PC-9 (cell line): ENCODE data around the gene CNP. TPM values are rescaled to one million over a fixed set of nuclear protein-coding genes. Genes with fewer than 3 reads are reported as not detected.
"Not testable (repeated sequence)": the region's sequence is repeated elsewhere in the genome, so short reads cannot be mapped to it uniquely, and the experiment has no call there.

Experiments
- BruUV-seq: library from RNA; stranded (reverse); fragments of 400-500 nt; replicated peaks from 2 replicates; lab custom pipeline; 2021; lab: Mats Ljungman, UMichigan
- CTCF ChIA-PET: fragments of 300-600 bp; sonication (Branson Sonifier 250); formaldehyde crosslinking; loops from one replicate; lab custom pipeline; 2022; ENCODE audit warnings: antibody characterized with exemption; lab: Charles Lee
- POLR2A ChIA-PET: fragments of 300-600 bp; sonication (Branson Sonifier 250); formaldehyde crosslinking; loops from one replicate; lab custom pipeline; 2022; ENCODE audit warnings: antibody characterized with exemption; ENCODE audit not compliant: unreplicated experiment; lab: Charles Lee
- DNase-seq, 2 experiments: peaks; one replicate each; pipeline versions ENCODE4 v3.0.0 to v3.0.0-alpha.2; 2015 to 2022; ENCODE audit warnings: mixed read lengths in 1 of 2
- H2AFZ ChIP-seq: fragments of 200-600 bp; sonication (generic); 2 replicates; pipeline ENCODE4 v1.8.1; 2017; ENCODE audit warnings: antibody characterized with exemption
- H3F3A ChIP-seq: fragments of 200-600 bp; sonication (generic); 2 replicates; pipeline ENCODE4 v1.8.1; 2017; ENCODE audit warnings: antibody characterized with exemption, mild to moderate bottlenecking, low read depth; ENCODE audit not compliant: insufficient read depth
- H3K27ac ChIP-seq: fragments of 200-600 bp; sonication (generic); 2 replicates; pipeline ENCODE4 v1.6.1; 2016; ENCODE audit warnings: mixed run types
- H3K27me3 ChIP-seq: fragments of 200-600 bp; sonication (generic); 2 replicates; pipeline ENCODE4 v1.6.1; 2016; ENCODE audit warnings: low read depth, mixed run types; ENCODE audit not compliant: insufficient read depth
- H3K36me3 ChIP-seq: fragments of 200-600 bp; sonication (generic); 2 replicates; pipeline ENCODE4 v1.6.1; 2016; ENCODE audit warnings: low read depth, mixed run types
- H3K4me1 ChIP-seq: fragments of 200-600 bp; sonication (generic); replicated peaks from 2 replicates; pipeline ENCODE4 v1.6.1; 2016; ENCODE audit warnings: mixed run types; ENCODE audit not compliant: insufficient read depth
- H3K4me2 ChIP-seq: fragments of 200-600 bp; sonication (generic); 2 replicates; pipeline ENCODE4 v1.6.1; 2017; ENCODE audit warnings: mixed run types
- H3K4me3 ChIP-seq: fragments of 200-600 bp; sonication (generic); 2 replicates; pipeline ENCODE4 v1.6.1; 2016; ENCODE audit warnings: mixed run types
- H3K79me2 ChIP-seq: fragments of 200-600 bp; sonication (generic); 2 replicates; pipeline ENCODE4 v1.6.1; 2017; ENCODE audit warnings: low read depth, mixed run types
- H3K9me2 ChIP-seq: fragments of 200-600 bp; sonication (generic); 2 replicates; pipeline ENCODE4 v1.8.1; 2017; ENCODE audit warnings: mild to moderate bottlenecking; ENCODE audit not compliant: insufficient read depth
- H3K9me3 ChIP-seq: fragments of 200-600 bp; sonication (generic); 2 replicates; pipeline ENCODE4 v1.8.1; 2016; ENCODE audit warnings: low read depth; ENCODE audit not compliant: insufficient read depth
- H4K20me1 ChIP-seq: fragments of 200-600 bp; sonication (generic); 2 replicates; pipeline ENCODE4 v1.8.1; 2017; ENCODE audit not compliant: insufficient read depth
- CTCF ChIP-seq: fragments of 200-600 bp; sonication (generic); conservative IDR thresholded peaks from 2 replicates; pipeline ENCODE4 v1.6.1; 2017; ENCODE audit warnings: mixed run types, antibody characterized with exemption, mild to moderate bottlenecking, moderate library complexity
- EZH2 ChIP-seq: fragments of 200-600 bp; sonication (generic); IDR thresholded peaks from 2 replicates; pipeline ENCODE4 v1.8.0; 2017; ENCODE audit warnings: antibody characterized with exemption, low read depth
- intact Hi-C: fragments of 100-400 bp; cut with micrococcal nuclease; formaldehyde crosslinking; loops from one replicate; pipeline ENCODE4 v1.10.0; 2022; ENCODE audit not compliant: unreplicated experiment
- total RNA-seq: library from RNA; stranded (reverse); gene quantifications from 2 replicates; pipeline ENCODE4 v1.2.3, GENCODE V29; 2021

CNP gene
- total RNA-seq, 1 experiment from 2014 or later: 64.7 TPM

GRCh38 chr17:42009170-42009569 lies 42.6 kb downstream of the CNP start:
- CTCF ChIA-PET: no interaction called here
- no peak for TF ChIP-seq CTCF
- TF ChIP-seq EZH2: no peak
- no peaks in the 10 kb centered on the region for H3K9me2 ChIP-seq
- BruUV-seq: no TSS peak
- intact Hi-C loops: no loop called here
- H3F3A ChIP-seq: peaks cover 20% of the 10 kb centered on the region; the same call in 1 of the 2 replicates
- H3K4me3 ChIP-seq: no peak overlapping the region
- H3K27ac ChIP-seq: no peak overlapping the region
- no peak for DNase-seq
- H2AFZ ChIP-seq: no peak overlapping the region
- no peak overlapping the region for H3K4me2 ChIP-seq
- H3K36me3 ChIP-seq: 0 out of 2 replicates have a peak, but pooled peaks cover 12% of the 10 kb centered on the region
- peaks cover 91% of the 10 kb centered on the region for H4K20me1 ChIP-seq
- POLR2A ChIA-PET: no interaction called here
- H3K27me3 ChIP-seq: no peaks in the 10 kb centered on the region
- no peaks in the 10 kb centered on the region for H3K9me3 ChIP-seq
- peaks cover 99% of the 10 kb centered on the region for H3K79me2 ChIP-seq
- H3K4me1 ChIP-seq: peaks cover 28% of the 10 kb centered on the region

- DNase-seq: peak in 1 of 2 experiments; percentile 54
- H3K9me3 ChIP-seq, H3K9me2 ChIP-seq, CTCF ChIA-PET, BruUV-seq, intact Hi-C loops, H2AFZ ChIP-seq, H3K27me3 ChIP-seq, H3K4me3 ChIP-seq: not testable (repeated sequence)
- POLR2A ChIA-PET: interaction anchor here (0.6 kb wide), 1 partner anchor 184 kb away, joined by 4 read pairs; the partner anchor contains the start of gene GHDC
- peaks cover 24% of the 10 kb centered on the region; the same call in 1 of the 2 replicates for H3F3A ChIP-seq
- 0 out of 2 replicates have a peak, but pooled peaks cover 12% of the 10 kb centered on the region for H3K36me3 ChIP-seq
- H4K20me1 ChIP-seq: peaks cover 91% of the 10 kb centered on the region
- peaks cover 33% of the 10 kb centered on the region for H3K4me1 ChIP-seq
- H3K27ac ChIP-seq: peak overlapping the region; percentile 37; the same call in 1 of the 2 replicates
- peaks cover 99% of the 10 kb centered on the region for H3K79me2 ChIP-seq
- peak overlapping the region; percentile 48 for H3K4me2 ChIP-seq
Observed at GRCh38 chr17:42010266-42010680, 43.7 kb downstream of the CNP start.

- Histone ChIP-seq H3K36me3 (0 out of 2 replicates have a peak, but pooled peaks cover 12% of the 10 kb centered on the region), H3K9me2 (no peaks in the 10 kb centered on the region), H3K79me2 (peaks cover 100% of the 10 kb centered on the region), H2AFZ (no peak overlapping the region), H3K27me3 (no peaks in the 10 kb centered on the region), H3K27ac (peak overlapping the region; percentile 37), H3F3A (peaks cover 26% of the 10 kb centered on the region; the same call in 1 of the 2 replicates), H3K9me3 (no peaks in the 10 kb centered on the region), H4K20me1 (peaks cover 86% of the 10 kb centered on the region), H3K4me2 (peak overlapping the region; percentile 48), H3K4me3 (no peak overlapping the region), H3K4me1 (peaks cover 39% of the 10 kb centered on the region)
- CTCF ChIA-PET: no interaction called here
- no peak for TF ChIP-seq CTCF
- no peak for TF ChIP-seq EZH2
- intact Hi-C loops: no loop called here
- POLR2A ChIA-PET: no interaction called here
- DNase-seq: no peak
- BruUV-seq: no TSS peak
Observed at GRCh38 chr17:42010898-42011516, 44.4 kb downstream of the CNP start.

- H3K9me3 ChIP-seq, H3K9me2 ChIP-seq, H2AFZ ChIP-seq, DNase-seq, H3K4me2 ChIP-seq, CTCF ChIA-PET, intact Hi-C loops, H3K4me3 ChIP-seq, BruUV-seq, H3K27me3 ChIP-seq, H3K27ac ChIP-seq: not testable (repeated sequence)
- Histone ChIP-seq H3K79me2 (peaks cover 99% of the 10 kb centered on the region), H3K36me3 (0 out of 2 replicates have a peak, but pooled peaks cover 12% of the 10 kb centered on the region), H4K20me1 (peaks cover 72% of the 10 kb centered on the region), H3K4me1 (peaks cover 43% of the 10 kb centered on the region), H3F3A (peaks cover 26% of the 10 kb centered on the region; the same call in 1 of the 2 replicates)
- POLR2A ChIA-PET: interaction anchor here (0.7 kb wide), 1 partner anchor 324 kb away, joined by 4 read pairs; no protein-coding TSS in a partner anchor
Observed at GRCh38 chr17:42012363-42012762, 45.8 kb downstream of the CNP start.

GRCh38 chr17:42013740-42014139 lies 47.1 kb downstream of the CNP start:
- H3K9me3 ChIP-seq, H3K9me2 ChIP-seq, intact Hi-C loops, CTCF ChIA-PET, H3K27ac ChIP-seq, H3K4me3 ChIP-seq, H3K4me2 ChIP-seq, POLR2A ChIA-PET, H3K27me3 ChIP-seq, H2AFZ ChIP-seq, DNase-seq, BruUV-seq: not testable (repeated sequence)
- Histone ChIP-seq H3K79me2 (peaks cover 85% of the 10 kb centered on the region), H3K36me3 (0 out of 2 replicates have a peak, but pooled peaks cover 12% of the 10 kb centered on the region), H3F3A (peaks cover 34% of the 10 kb centered on the region), H3K4me1 (peaks cover 50% of the 10 kb centered on the region), H4K20me1 (peaks cover 67% of the 10 kb centered on the region)
